Measurements from ENCODE around the gene KDM2A.

KDM2A gene

GRCh38 chr11:67262731-67263675, 143.9 kb downstream of the KDM2A start:
- peak; percentile 91 to 95 (median 94) for DNase-seq

GRCh38 chr11:67264260-67264659, 145.2 kb downstream of the KDM2A start:
- no peak for DNase-seq

GRCh38 chr11:67264877-67265632, 146.0 kb downstream of the KDM2A start:
- peak in 1 of 4 experiments; percentile 29 for DNase-seq

- peak; percentile 80 to 95 (median 92) for DNase-seq
These were observed 146.8 kb downstream of the KDM2A start for GRCh38 chr11:67265633-67266448.

GRCh38 chr11:67266449-67267187, 147.6 kb downstream of the KDM2A start, which contains the start of gene GRK2:
TSS of gene GRK2 (plus strand) at chr11:67266473. CDS start at chr11:67266700, 227 bp downstream.
- peak; percentile 67 to 87 (median 76) for DNase-seq

- DNase-seq: peak in 3 of 4 experiments; percentile 30 to 57 (median 51)
These were observed 148.4 kb downstream of the KDM2A start for GRCh38 chr11:67267188-67268080.

GRCh38 chr11:67268081-67268961, 149.3 kb downstream of the KDM2A start:
- DNase-seq: peak; percentile 88 to 95 (median 92)

GRCh38 chr11:67268962-67269268, 149.9 kb downstream of the KDM2A start:
- DNase-seq: peak in 1 of 4 experiments; percentile 44

- peak in 3 of 4 experiments; percentile 67 to 71 (median 67) for DNase-seq
These were observed 150.6 kb downstream of the KDM2A start for GRCh38 chr11:67269401-67270255.

GRCh38 chr11:67270256-67271204, 151.5 kb downstream of the KDM2A start:
- peak; percentile 75 to 88 (median 84) for DNase-seq

- DNase-seq: no peak
These were observed 152.1 kb downstream of the KDM2A start for GRCh38 chr11:67271205-67271540.

- DNase-seq: peak in 2 of 4 experiments; percentile 31 to 41
These were observed 152.7 kb downstream of the KDM2A start for GRCh38 chr11:67271541-67272284.

GRCh38 chr11:67272327-67273259, 153.5 kb downstream of the KDM2A start:
- DNase-seq: peak; percentile 58 to 78 (median 76)

- DNase-seq: peak in 3 of 4 experiments; percentile 41 to 66 (median 50)
These were observed 154.4 kb downstream of the KDM2A start for GRCh38 chr11:67273260-67273990.

Data from suppressor macrophage (primary cell).